Activated CD8-positive, alpha-beta T cell treated with anti-CD3 and anti-CD28 coated beads for 36 hours (primary cell): ENCODE measurements around the gene ITSN1. TPM values are rescaled to one million over a fixed set of nuclear protein-coding genes. Genes with fewer than 3 reads are reported as not detected.

Experiments
- ATAC-seq: fragments of 200-7000 bp; cut with Tn5 transposase; one replicate; pipeline ENCODE4 v1.10.0; 2021; ENCODE audit warnings: mild to moderate bottlenecking, moderate library complexity
- CTCF ChIA-PET: fragments of 350-600 bp; sonication (Branson Sonifier 250); formaldehyde crosslinking; loops from one replicate; lab custom pipeline; 2021; ENCODE audit warnings: antibody characterized with exemption; lab: Charles Lee
- POLR2A ChIA-PET: fragments of 350-600 bp; sonication (Branson Sonifier 250); formaldehyde crosslinking; loops from one replicate; lab custom pipeline; 2021; ENCODE audit warnings: antibody characterized with exemption; lab: Charles Lee
- DNase-seq: peaks from one replicate; pipeline ENCODE4 v3.0.0-alpha.2; 2020
- H3K27ac Mint-ChIP-seq: one replicate; pipeline ENCODE4 v1.8.0; 2021; ENCODE audit warnings: mild to moderate bottlenecking, mixed read lengths
- H3K27me3 Mint-ChIP-seq: one replicate; pipeline ENCODE4 v1.8.0; 2021; ENCODE audit warnings: mixed read lengths
- H3K36me3 Mint-ChIP-seq: one replicate; pipeline ENCODE4 v1.8.0; 2021; ENCODE audit warnings: low read depth, mixed read lengths
- H3K4me1 Mint-ChIP-seq: one replicate; pipeline ENCODE4 v1.8.0; 2021; ENCODE audit warnings: low read depth, mixed read lengths
- H3K4me3 Mint-ChIP-seq: one replicate; pipeline ENCODE4 v1.8.0; 2021; ENCODE audit warnings: mild to moderate bottlenecking, moderate library complexity, mixed read lengths
- H3K9me3 Mint-ChIP-seq: one replicate; pipeline ENCODE4 v1.8.0; 2021; ENCODE audit warnings: mixed read lengths
- intact Hi-C: fragments of 100-400 bp; cut with micrococcal nuclease; formaldehyde crosslinking; loops from one replicate; pipeline ENCODE4 v1.10.0; 2022
- total RNA-seq, 2 experiments: library from RNA; stranded (reverse); gene quantifications; one replicate each; pipeline ENCODE4 v1.2.3, GENCODE V29; 2021
- TF ChIP-seq, protein P1 (sequence below): fragments of 200-600 bp; IDR thresholded peaks from one replicate; pipeline ENCODE4 v1.8.0; 2022; ENCODE audit warnings: antibody characterized with exemption, mild to moderate bottlenecking

The ITSN1 gene
- total RNA-seq, 2 experiments from 2014 or later = 4.4 to 4.7 TPM

DNA sequence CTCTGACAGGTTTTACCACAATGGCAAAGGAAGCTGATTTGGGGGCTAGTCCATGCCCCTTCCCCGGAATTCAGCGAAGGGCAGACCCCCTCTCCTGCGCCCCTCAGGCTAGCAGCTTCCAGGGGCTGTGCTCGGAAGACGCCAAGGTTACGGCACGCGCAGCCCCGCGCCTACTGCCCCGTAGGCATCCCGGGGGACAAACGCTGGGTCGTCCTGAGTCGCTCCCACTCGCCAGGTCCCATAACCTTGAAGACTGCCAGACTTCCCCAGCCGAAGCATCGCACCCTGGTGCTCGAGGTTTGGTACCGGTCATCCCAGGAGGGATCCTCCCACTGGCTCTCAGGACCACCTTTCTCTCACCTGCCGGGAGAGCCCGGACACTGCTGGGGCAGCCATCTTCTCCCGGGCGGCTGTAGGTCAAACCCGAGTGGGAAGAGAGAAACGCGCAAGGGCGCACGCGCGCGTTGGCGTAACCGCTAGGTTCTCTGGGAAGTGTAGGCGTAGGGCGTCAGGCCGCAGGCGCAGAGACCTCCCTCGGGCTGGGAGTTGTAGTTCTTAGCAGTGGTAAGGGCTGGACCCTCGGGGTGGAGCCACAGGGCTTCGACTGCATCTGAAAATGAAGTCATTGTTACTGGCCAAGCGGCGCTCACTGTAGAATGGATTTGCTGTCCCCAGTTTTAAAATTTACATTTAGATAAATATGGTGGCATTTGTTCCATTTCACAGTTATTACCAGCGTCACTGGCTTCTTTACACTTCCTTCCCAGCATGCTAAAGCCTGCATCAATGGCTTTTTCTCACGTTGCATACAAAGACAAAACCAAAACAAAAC lies 273.3 kb downstream of the ITSN1 start, which contains the start of gene ATP5PO:
TSS of gene ATP5PO (minus strand) at position 437 of the 832 bp plus-strand sequence. CDS start at position 396, 41 bp downstream.
- ChIA-PET POLR2A (interaction anchor here (0.9 to 1.7 kb wide), 4 partner anchors 13 to 178 kb away, joined by 3 to 5 read pairs (median 3); no protein-coding TSS in a partner anchor), CTCF (interaction anchor here (1.0 to 2.2 kb wide), 2 partner anchors 8 to 446 kb away, joined by 3 to 11 read pairs; no protein-coding TSS in a partner anchor)
- Mint-ChIP-seq H3K27ac (peak within 1 kb of the TSS; percentile 98), H3K36me3 (peaks cover 32% of the 10 kb centered on the region), H3K27me3 (no peaks in the 10 kb centered on the region), H3K9me3 (no peaks in the 10 kb centered on the region), H3K4me3 (peak within 1 kb of the TSS; percentile 94), H3K4me1 (peaks cover 29% of the 10 kb centered on the region)
- DNase-seq = peak; percentile 98
- TF ChIP-seq, protein P1, sequence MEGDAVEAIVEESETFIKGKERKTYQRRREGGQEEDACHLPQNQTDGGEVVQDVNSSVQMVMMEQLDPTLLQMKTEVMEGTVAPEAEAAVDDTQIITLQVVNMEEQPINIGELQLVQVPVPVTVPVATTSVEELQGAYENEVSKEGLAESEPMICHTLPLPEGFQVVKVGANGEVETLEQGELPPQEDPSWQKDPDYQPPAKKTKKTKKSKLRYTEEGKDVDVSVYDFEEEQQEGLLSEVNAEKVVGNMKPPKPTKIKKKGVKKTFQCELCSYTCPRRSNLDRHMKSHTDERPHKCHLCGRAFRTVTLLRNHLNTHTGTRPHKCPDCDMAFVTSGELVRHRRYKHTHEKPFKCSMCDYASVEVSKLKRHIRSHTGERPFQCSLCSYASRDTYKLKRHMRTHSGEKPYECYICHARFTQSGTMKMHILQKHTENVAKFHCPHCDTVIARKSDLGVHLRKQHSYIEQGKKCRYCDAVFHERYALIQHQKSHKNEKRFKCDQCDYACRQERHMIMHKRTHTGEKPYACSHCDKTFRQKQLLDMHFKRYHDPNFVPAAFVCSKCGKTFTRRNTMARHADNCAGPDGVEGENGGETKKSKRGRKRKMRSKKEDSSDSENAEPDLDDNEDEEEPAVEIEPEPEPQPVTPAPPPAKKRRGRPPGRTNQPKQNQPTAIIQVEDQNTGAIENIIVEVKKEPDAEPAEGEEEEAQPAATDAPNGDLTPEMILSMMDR = no peak
- intact Hi-C loops = loop anchor here (10.0 kb wide), 1 partner anchor 699 kb away; the partner anchor contains the start of gene RCAN1
- ATAC-seq = peak; percentile 100

DNA sequence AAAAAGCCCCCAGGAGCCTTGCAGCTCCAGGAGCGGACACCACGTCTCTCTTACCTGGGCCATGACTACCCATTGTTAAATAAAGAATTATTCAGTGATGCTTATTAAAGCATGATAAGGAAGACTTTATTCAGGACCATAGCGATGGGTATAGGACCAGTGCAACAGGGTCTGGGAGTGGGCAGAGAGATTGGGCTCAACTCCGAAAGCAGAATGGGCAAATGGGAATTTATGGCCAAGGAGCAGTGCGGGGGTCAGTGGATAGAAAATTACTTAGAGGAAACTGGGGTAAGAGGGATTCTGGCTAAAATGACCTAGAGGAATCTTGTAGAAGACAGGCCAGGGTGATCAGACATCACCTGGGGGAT lies 273.9 kb downstream of the ITSN1 start:
- peaks cover 26% of the 10 kb centered on the region for H3K4me1 Mint-ChIP-seq
- CTCF ChIA-PET = no interaction called here
- ATAC-seq (no peak), DNase-seq (no peak)
- H3K27me3 Mint-ChIP-seq = no peaks in the 10 kb centered on the region
- H3K36me3 Mint-ChIP-seq = peaks cover 26% of the 10 kb centered on the region
- H3K9me3 Mint-ChIP-seq = no peaks in the 10 kb centered on the region
- TF ChIP-seq, protein P1 = no peak
- H3K4me3 Mint-ChIP-seq = peak overlapping the region; percentile 94
- H3K27ac Mint-ChIP-seq = peak overlapping the region; percentile 98
- intact Hi-C loops = loop anchor here (10.0 kb wide), 1 partner anchor 699 kb away; the partner anchor contains the start of gene RCAN1
- POLR2A ChIA-PET = no interaction called here

DNA sequence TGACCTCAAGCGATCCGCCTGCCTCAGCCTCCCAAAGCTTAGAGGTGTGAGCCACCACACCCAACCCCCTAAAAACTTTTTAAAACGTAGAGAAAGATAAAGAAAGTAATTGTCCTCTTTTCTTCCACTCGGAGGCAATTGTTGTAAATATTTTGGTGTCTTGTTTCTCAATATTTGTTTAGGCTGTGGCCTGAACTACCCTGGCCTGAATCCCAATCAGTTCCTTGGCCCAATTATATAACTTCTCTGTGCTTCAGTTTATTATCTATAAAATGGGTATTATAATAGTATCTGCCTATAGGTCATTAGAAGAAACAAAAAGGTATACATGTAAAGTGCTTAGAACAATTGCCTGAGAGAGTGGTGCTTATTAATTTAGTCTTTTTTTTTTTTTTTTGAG lies 275.1 kb downstream of the ITSN1 start:
- DNase-seq = no peak
- no peaks in the 10 kb centered on the region for H3K27me3 Mint-ChIP-seq
- no peaks in the 10 kb centered on the region for H3K9me3 Mint-ChIP-seq
- ChIA-PET CTCF (interaction anchor here (0.8 to 1.0 kb wide), 2 partner anchors 184 to 430 kb away, joined by 3 read pairs; no protein-coding TSS in a partner anchor), POLR2A (no interaction called here)
- ATAC-seq = no peak
- H3K4me1 Mint-ChIP-seq = peaks cover 26% of the 10 kb centered on the region
- intact Hi-C loops = loop anchor here (10.0 kb wide), 1 partner anchor 697 kb away; the partner anchor contains the start of gene RCAN1
- TF ChIP-seq, protein P1 = no peak
- peaks cover 21% of the 10 kb centered on the region for H3K36me3 Mint-ChIP-seq
- no peak overlapping the region for H3K27ac Mint-ChIP-seq
- no peak overlapping the region for H3K4me3 Mint-ChIP-seq

DNA sequence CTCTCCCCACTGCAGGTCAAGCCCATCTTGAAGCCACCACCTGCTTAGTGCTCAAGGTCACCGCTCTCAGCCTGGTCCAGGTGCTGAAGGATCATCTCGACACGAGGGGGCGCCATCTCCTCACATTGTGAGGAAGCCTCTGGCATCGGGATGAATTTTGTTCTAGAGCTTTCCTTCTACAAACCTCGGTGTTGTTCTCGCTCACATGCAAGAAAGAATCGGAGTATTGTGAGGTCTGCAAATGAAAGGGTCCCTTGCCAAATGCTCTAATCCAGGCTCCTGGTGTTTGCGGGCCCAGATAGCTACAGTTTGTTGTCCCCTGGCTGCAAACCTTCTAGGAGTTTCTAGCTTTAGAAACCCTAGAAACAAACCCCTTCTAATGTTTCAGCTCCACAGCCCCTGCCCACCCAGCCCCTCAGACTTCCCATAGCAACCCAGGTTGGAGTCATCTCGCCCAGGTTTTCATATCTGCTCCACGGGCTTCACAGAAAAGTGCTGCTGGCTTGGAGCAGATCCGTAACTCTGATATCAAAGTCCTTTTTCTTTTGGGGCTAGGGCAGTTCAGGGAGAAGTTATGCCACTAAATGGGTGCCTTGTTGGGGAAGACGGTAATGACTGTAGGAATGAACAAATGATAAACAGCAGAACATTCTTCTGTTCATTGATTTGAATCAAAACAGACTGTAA lies 281.9 kb downstream of the ITSN1 start:
- H3K27ac Mint-ChIP-seq = peak overlapping the region; percentile 46
- intact Hi-C loops = loop anchor here (2.0 to 10.0 kb wide), 2 partner anchors 321 to 425 kb away; no protein-coding TSS in a partner anchor
- H3K9me3 Mint-ChIP-seq = no peaks in the 10 kb centered on the region
- peak; percentile 95 for DNase-seq
- no peaks in the 10 kb centered on the region for H3K36me3 Mint-ChIP-seq
- peak; percentile 98 for ATAC-seq
- TF ChIP-seq, protein P1 = peak; percentile 90
- no peak overlapping the region for H3K4me3 Mint-ChIP-seq
- peaks cover 8% of the 10 kb centered on the region for H3K4me1 Mint-ChIP-seq
- no peaks in the 10 kb centered on the region for H3K27me3 Mint-ChIP-seq
- CTCF ChIA-PET = interaction anchor here (0.6 to 4.3 kb wide), 99 partner anchors 9 to 707 kb away, joined by 3 to 216 read pairs (median 5); partner anchors contain the start of genes ATP5PO, KCNE2, MRPS6 and SLC5A3
- POLR2A ChIA-PET = interaction anchor here (0.8 to 2.4 kb wide), 5 partner anchors 24 to 424 kb away, joined by 3 to 17 read pairs (median 4); no protein-coding TSS in a partner anchor
